ENCODE data around the gene DPYD.

DPYD gene

DNA sequence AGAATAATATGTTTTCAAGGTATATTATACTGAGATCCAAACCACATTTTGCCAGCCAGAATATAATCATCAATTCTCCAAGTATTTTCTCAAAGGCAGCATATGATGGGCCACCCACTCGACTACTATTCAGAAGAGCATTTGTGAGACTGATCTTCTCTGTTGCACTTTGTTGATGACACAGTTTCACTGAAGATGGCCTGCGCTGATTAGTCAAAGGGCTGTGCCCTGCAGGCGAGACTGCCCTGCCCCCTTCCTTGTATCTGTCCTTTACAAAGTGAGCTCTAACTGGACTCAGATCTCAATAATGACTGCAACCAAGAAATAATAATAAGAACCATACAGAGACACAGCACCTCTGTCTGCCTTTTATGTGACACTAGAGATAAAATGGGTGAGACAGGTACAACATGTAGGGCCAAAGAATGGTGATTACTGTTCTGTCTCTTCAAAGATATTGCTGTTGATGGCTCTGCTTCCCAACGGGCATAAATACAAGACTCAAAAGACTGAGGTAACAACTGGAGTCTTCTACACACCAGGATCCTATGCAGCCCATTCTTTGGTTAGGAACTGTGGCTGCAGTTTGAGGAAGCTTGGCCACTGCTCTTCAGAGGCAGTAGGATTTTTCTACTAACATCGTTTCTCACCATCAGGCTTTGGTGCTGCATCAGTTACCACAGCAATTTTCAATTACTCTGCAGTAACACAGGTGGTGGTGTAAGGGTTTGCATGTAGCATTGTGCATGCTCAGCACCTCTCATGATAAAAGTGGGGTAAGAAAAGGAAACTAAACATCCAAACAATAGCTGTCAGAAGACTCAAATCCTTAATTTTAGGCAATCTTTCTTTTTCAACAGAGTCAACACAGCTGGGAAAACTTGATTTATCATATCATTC is 718.1 kb downstream of the DPYD start:
- no peak for DNase-seq (ENCODE audit: low read depth)

- DNase-seq (ENCODE audit: low read depth) = no peak
Observed at GRCh38 chr1:97201641-97202040, 719.2 kb downstream of the DPYD start.

GRCh38 chr1:97200595-97200994 is 720.2 kb downstream of the DPYD start:
- DNase-seq (ENCODE audit: low read depth) = no peak

DNA sequence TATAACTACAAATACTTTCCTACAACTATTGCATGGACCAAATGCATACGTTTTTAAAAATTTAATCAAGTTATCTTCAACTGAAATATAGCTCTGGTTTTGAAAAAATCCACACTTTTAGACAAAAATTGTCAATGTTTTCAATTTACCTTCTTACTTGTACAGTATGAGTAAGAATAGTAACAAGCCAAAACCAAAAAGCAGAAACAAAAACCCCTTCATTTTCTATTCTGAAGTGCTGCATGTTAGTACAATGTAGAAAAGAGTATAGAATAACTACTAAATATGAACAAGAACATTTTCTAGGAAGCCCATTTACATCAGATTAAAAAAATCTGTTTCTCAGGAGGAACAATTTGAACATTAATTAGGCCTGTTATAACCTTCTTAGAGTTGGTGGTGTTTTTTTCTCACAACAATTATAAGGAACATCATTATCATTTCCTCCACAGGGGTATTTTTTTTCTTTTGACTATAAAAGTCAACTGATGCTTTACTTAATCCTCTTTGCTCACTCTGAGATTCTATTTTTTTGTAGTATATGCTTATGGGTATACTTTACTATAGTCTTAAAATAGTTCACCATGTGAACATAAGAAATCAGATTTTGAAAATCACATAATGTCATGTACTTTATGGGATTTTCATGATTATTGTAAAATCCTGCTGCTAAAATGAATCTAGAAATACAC is 723.9 kb downstream of the DPYD start:
- no peak for DNase-seq (ENCODE audit: low read depth)

GRCh38 chr1:97192872-97193572 is 727.8 kb downstream of the DPYD start:
- DNase-seq (ENCODE audit: low read depth) = no peak

- DNase-seq (ENCODE audit: low read depth) = no peak
Observed at GRCh38 chr1:97190326-97190725, 730.5 kb downstream of the DPYD start.

DNA sequence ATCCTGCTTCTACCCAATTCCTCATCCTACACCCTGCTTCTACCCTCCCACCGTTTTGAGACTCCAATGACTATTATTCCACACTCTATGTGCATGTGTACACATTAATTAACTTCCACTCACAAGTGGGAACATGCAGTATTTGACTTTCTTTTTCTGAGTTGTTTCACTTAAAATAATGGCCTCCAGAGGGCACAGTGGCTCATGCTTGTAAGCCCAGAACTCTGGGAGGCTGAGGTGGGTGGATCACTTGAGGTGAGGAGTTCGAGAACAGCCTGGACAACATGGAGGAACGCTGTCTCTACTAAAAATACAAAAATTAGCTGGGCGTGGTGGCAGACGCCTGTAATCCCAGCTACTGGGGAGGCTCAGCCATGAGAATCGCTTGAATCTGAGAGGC is 734.5 kb downstream of the DPYD start:
- DNase-seq (ENCODE audit: low read depth) = no peak

DNA sequence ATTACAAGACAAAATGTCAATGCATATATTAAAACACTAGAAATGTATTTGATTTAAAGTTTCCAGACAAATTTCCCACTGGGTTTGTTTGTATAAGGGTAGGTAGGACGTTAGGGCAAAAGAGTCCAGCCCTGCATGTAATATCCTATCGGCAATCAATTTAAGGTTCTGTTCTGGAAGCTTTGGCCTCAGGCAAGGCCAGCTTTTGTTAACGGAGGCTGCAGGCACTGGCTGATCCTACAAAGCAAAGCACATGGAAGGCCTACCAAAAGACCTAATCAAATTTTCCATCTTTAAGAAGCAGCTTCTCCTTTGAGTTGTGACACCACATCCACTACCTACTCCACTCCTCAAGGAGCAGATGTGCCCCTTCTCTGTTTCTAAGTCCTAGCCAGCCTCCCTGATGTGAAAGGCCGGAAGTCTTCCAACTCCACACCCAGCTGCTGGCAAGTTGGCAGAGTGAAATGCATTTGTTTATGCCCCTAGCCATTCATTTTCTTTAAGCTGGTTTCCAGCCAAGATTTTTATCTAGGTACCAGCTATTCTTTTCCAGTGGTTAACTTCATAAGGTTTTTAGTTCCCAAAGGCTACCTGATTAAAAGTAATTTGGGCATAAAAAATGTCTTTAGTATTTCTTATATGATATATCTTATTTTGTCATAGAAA is 746.7 kb downstream of the DPYD start:
- no peak for DNase-seq (ENCODE audit: low read depth)

DNA sequence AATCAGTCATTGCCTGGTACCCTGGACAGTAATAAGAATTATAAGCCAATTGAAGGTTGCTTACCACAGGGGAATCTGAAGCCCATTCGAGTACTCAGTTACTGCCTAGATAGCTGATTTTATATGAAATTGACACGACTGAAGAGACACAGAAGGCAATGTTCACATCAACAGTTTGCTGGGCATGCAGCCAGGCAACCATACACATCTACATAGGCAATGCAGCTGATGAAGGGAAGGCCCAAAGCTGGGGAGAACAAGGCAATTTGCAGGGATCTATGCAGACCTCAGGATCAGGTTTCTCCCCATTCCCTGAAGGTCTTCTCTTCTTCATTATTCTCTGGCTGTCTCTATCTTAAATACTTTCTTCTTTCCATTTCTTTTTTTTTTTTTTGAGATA is 750.5 kb downstream of the DPYD start:
- no peak for DNase-seq (ENCODE audit: low read depth)

DNA sequence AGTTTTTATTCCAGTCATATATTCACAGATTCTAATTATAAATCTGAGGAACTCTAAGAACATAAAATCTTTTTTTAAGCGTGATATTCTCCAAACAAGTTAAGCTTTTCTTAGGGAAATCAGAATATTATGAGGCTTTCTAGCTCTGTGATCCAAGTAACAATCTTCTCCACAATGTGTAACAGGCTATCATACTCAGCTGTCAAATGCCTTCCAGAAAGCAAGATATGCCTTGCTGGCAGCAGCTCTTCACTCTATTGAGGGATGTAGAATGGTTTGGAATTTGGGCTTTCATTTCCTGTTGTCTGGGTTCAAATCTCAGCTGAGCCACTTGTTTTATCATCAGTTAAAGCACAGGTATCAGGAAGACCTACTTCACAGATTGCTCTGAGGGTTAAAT is 752.8 kb downstream of the DPYD start:
- no peak for DNase-seq (ENCODE audit: low read depth)

DNA sequence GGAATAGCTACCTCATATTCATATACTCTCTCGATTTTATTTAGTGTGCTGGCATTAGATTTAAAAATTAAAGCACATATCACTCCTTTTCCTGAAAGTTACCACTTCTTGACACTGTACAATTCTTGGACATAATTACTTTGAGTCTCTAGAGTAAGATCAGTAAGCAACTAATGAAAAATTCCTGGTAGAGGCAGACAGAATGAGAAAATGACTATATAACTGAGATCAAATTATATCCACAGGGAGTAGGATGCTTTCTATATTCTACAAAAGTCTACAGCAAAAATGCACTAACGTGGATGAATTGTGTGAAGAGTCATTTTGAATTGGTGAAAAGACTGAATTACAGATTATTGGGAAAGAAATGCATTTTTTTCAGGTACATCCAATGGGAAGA is 753.6 kb downstream of the DPYD start:
- DNase-seq (ENCODE audit: low read depth) = no peak

GRCh38 chr1:97166626-97167025 is 754.2 kb downstream of the DPYD start:
- DNase-seq (ENCODE audit: low read depth) = no peak

GRCh38 chr1:97164276-97164639 is 756.6 kb downstream of the DPYD start:
- no peak for DNase-seq (ENCODE audit: low read depth)

DNA sequence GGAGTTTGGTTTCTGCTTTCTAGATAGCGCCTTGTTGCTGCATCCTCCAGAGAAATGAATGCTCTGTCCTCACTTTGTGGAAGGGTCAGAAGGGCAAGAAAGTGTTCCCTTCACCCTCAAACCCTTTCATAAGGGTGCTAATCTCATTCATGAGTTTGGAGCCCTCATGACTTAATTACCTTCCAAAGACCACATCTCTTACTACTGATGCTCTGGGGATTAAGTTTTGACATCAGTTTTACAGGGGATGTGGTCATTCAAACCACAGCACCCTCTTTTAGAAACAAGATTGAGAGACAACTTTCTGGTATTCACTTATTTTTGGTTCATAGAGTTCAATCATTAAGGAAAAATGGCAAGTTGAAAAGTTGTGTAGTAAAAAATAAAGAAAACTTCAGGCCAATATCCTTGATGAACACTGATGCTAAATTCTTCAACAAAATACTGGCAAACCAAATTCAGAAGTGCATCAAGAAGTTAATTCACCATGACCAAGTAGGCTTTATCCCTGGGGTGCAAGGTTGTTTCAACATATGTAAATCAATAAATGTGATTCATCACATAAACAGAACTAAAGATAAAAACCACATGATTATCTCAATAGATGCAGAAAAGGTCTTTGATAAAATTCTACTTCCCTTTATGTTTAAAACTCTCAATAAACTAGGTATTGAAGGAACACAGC is 757.1 kb downstream of the DPYD start:
- no peak for DNase-seq (ENCODE audit: low read depth)

GRCh38 chr1:97160818-97161217 is 760.0 kb downstream of the DPYD start:
- DNase-seq (ENCODE audit: low read depth) = no peak

DNA sequence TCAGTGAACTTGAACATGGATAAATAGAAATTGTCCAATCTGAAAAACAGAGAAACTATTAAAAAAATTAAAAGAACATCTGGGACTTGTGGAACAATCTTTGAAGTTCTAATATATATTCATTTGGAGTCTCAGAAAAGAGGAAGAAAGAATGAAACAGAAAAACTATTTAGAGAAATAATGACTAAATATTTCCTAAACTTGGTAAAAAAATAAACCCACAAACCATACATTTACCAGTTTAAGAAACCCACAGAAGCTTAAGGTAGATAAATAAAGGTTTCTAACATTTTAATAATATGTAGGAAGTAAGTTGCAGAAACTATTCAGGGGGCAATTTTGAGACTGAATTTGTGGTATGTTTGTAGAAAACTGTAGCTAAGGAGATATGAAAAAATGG is 761.5 kb downstream of the DPYD start:
- no peak for DNase-seq (ENCODE audit: low read depth)

DNA sequence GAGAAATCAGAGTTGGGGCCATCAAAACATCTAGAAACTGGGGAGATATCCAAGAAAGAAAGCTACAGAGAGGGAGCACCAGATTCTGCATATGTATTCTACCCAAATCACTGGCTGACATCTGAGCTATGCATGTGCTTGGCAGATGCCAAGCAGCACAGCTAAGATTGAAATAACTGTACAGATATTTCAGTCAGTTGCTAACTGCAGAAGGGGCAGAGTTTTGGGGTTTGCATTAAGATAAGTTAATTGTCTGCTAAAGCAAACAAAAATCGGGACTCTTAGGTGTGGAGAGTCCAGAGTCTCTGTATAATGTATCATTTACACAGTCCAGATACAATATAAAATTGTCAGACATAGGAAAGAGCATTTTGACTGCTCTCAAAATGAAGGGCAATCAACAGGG is 762.1 kb downstream of the DPYD start:
- DNase-seq (ENCODE audit: low read depth) = no peak

DNA sequence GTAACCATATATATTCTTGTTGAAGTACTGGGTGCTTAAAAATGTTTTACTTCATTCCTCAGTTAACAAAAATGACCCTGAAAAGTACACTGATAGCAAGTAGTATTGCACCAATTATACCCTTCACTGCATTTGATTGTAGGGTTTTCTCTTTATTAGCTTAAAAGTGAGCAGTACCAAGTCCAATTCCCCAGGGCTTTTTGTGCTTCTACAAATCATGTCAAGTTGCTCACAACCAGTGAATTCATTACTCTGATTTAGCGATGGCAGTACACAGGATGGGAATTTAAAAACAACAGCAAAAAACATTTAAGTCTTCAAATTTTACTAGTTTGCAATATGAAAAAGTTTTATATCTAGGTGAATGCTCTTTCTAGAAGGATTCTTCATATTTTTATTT is 762.8 kb downstream of the DPYD start:
- no peak for DNase-seq (ENCODE audit: low read depth)

GRCh38 chr1:97151651-97152050 is 769.2 kb downstream of the DPYD start:
- DNase-seq (ENCODE audit: low read depth) = no peak

DNA sequence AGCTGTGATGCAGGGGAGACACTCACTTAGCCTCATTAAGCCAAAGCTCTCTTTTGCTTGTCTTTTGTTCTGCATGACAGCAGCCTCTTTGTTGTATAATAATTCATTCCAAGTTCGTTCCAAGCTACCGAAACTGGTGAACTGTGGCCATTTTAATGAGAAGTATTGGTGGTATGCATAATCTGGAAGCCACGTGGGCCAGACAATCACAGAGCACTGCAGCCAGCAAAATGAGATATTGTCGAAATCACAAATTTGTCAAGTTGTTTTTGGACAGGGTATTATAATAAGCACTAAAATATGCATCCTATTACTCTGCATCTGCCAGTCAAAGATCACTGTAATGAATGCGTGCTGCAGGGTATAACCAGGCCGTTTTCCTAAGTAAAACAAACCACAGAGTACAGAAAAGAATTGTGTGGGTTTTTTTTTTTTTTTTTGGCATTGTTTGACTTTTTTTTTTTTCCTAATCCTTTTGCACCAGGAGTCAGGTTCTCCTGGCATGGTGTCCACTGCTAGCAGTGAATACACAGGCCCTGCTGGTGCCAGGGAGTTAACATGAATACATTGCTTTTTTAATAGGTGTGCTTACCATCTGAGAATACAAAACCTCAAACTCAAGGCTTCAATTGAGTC is 775.4 kb downstream of the DPYD start:
- DNase-seq (ENCODE audit: low read depth) = no peak

DNA sequence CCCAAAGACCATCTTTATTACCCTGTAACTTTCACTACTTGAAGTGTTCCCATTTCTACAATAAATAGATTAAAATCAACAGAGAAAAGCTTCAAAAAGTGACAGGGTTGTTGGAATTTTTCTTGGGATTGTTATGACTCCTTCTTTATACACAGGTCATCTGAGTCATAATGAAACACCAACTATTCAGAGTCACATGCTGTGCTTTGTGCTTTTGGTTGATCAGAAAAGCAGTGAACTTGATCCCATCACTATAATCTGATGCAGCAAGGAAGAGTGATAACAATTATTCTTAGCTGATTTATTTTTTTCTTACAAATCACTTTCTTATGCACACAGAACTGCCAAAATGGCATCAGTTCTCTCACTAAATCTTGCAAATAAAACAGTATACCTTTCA is 776.3 kb downstream of the DPYD start:
- no peak for DNase-seq (ENCODE audit: low read depth)
